Peyer's patch (tissue), 4 donors: ENCODE measurements around the gene KSR2.

Experiments
- POLR2A ChIP-seq, 2 donors: fragments of 450-650 bp; IDR thresholded peaks; one replicate each; pipeline ENCODE4 v1.5.1; 2017; ENCODE audit warnings: antibody characterized with exemption in 2 of 2, mild to moderate bottlenecking in 2 of 2, moderate library complexity in 2 of 2
- TF ChIP-seq, protein P1 (sequence below), 6 experiments: fragments of 450-650 bp in 4 of 6; fragments of 200-600 bp in 2 of 6; sonication (generic) in 1 of 6; IDR thresholded peaks; one replicate each; pipeline ENCODE4 v1.5.1; 2017 to 2019; ENCODE audit warnings: antibody characterized with exemption in 6 of 6, mild to moderate bottlenecking in 3 of 6, moderate library complexity in 1 of 6

- TF ChIP-seq, protein P1, sequence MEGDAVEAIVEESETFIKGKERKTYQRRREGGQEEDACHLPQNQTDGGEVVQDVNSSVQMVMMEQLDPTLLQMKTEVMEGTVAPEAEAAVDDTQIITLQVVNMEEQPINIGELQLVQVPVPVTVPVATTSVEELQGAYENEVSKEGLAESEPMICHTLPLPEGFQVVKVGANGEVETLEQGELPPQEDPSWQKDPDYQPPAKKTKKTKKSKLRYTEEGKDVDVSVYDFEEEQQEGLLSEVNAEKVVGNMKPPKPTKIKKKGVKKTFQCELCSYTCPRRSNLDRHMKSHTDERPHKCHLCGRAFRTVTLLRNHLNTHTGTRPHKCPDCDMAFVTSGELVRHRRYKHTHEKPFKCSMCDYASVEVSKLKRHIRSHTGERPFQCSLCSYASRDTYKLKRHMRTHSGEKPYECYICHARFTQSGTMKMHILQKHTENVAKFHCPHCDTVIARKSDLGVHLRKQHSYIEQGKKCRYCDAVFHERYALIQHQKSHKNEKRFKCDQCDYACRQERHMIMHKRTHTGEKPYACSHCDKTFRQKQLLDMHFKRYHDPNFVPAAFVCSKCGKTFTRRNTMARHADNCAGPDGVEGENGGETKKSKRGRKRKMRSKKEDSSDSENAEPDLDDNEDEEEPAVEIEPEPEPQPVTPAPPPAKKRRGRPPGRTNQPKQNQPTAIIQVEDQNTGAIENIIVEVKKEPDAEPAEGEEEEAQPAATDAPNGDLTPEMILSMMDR (IDR thresholded peaks at IDR 0.05): no peak
- TF ChIP-seq POLR2A (IDR thresholded peaks at IDR 0.05): no peak
Measured at GRCh38 chr12:117882181-117882580, 86.6 kb downstream of the KSR2 start.
